Nephron progenitor cell (in vitro differentiated cells): ENCODE data around the gene FBLIM1.

ENCODE experiments used
- DNase-seq: peaks from one replicate; pipeline ENCODE4 v3.0.0; 2021
- H3K27ac Mint-ChIP-seq: 2 replicates; pipeline ENCODE4 v1.8.0; 2021; ENCODE audit warnings: mild to moderate bottlenecking, moderate library complexity, mixed read lengths
- H3K27me3 Mint-ChIP-seq: 2 replicates; pipeline ENCODE4 v1.8.0; 2021; ENCODE audit warnings: mild to moderate bottlenecking, low read depth, mixed read lengths; ENCODE audit not compliant: poor library complexity
- H3K36me3 Mint-ChIP-seq: 2 replicates; pipeline ENCODE4 v1.8.0; 2021; ENCODE audit warnings: low read depth, mixed read lengths
- H3K4me1 Mint-ChIP-seq: 2 replicates; pipeline ENCODE4 v1.8.0; 2021; ENCODE audit warnings: mixed read lengths
- H3K4me3 Mint-ChIP-seq: 2 replicates; pipeline ENCODE4 v1.8.0; 2021; ENCODE audit warnings: mild to moderate bottlenecking, moderate library complexity, mixed read lengths
- H3K9me3 Mint-ChIP-seq: 2 replicates; pipeline ENCODE4 v1.8.0; 2021; ENCODE audit warnings: mild to moderate bottlenecking, moderate library complexity, mixed read lengths
- CTCF ChIP-seq: fragments of 200-600 bp; sonication (generic); IDR thresholded peaks from 2 replicates; pipeline ENCODE4 v1.5.0; 2021; ENCODE audit warnings: antibody characterized with exemption

The FBLIM1 gene, protein sequence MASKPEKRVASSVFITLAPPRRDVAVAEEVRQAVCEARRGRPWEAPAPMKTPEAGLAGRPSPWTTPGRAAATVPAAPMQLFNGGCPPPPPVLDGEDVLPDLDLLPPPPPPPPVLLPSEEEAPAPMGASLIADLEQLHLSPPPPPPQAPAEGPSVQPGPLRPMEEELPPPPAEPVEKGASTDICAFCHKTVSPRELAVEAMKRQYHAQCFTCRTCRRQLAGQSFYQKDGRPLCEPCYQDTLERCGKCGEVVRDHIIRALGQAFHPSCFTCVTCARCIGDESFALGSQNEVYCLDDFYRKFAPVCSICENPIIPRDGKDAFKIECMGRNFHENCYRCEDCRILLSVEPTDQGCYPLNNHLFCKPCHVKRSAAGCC

DNA sequence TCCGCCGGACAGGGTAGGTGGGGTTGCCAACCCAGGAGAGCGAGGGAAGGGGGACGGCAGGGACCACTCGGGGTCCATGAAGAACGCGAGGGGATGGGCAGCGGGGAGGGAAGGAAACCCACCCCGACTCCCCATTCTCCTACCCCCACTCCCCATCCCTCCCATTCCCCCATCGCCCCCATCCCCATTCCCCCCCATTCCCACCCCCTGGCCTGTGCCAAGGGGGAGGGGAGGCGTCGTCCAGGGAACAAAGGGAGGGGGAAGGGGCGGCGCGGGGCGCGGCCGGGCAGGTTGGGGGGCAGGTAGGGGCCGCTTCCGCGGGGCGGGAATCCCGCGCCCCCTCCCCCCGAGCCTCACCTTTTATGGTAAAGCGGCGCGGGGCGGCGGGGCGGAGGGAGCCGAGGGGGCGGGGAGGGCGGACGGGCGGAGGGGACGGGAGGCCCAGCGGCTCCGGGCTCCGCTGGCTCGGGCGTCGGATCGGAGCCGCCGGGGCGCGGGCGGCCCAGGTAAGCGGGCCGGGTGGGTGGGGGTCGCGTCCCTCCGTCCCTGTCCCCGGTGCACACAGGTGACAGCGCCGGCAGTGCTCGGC, at the start of gene FBLIM1:
Gene FBLIM1 (plus strand): TSS at position 453 of the 589 bp plus-strand sequence. CDS start 6,189 bp downstream, outside the sequence.
- peak; percentile 66 for DNase-seq
- peak within 1 kb of the TSS; percentile 85 for H3K27ac Mint-ChIP-seq
- H3K4me1 Mint-ChIP-seq = peaks cover 56% of the 10 kb centered on the region
- peak within 1 kb of the TSS; percentile 86 for H3K4me3 Mint-ChIP-seq
- TF ChIP-seq CTCF = no peak
- H3K36me3 Mint-ChIP-seq = peaks cover 9% of the 10 kb centered on the region
- peaks cover 11% of the 10 kb centered on the region for H3K27me3 Mint-ChIP-seq
- no peaks in the 10 kb centered on the region for H3K9me3 Mint-ChIP-seq

DNA sequence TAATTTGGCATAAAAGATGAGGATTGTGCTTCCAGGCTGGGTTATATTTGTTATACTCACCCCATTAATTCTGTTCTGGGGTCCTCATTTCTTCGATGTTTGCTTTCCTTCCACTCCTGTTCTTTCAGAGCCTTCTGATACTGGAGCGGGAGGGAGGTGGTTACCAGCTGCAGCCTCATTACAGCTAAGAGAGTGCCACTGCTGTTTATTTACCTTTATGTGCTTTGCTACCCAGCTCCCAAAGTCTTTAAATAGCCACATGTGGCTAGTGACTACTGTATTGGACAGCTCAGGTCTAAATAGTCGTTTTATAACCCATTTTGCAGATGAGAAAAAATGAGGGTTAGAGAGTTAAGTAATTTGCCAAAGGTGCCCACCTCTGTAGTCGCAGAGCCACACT, 49.4 kb upstream of the FBLIM1 start:
- H3K4me1 Mint-ChIP-seq = peaks cover 15% of the 10 kb centered on the region
- DNase-seq = no peak
- no peak overlapping the region for H3K27ac Mint-ChIP-seq
- no peak for TF ChIP-seq CTCF
- H3K4me3 Mint-ChIP-seq = no peak overlapping the region
- no peaks in the 10 kb centered on the region for H3K27me3 Mint-ChIP-seq
- H3K9me3 Mint-ChIP-seq = no peaks in the 10 kb centered on the region
- peaks cover 19% of the 10 kb centered on the region for H3K36me3 Mint-ChIP-seq

DNA sequence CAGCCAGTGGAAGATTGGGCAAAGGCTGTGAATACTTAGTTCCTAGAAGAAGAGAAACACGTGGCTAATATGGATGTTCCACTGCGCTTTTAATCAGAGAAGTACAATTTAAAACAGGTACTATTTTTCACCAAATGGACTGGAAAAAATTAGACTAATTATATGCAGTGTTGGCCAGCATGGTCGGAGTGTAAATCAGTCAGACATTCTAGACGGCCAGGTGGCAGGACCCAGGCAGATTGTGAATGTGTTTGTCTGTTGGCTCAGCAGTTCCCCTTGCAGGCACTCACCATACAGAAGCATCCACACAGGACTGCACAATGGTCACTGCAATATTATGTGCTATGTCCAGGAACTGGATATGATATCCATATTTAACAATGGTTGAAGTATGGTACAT, 46.4 kb upstream of the FBLIM1 start:
- Mint-ChIP-seq H3K4me1 (peaks cover 12% of the 10 kb centered on the region), H3K27me3 (no peaks in the 10 kb centered on the region), H3K27ac (no peak overlapping the region), H3K9me3 (no peaks in the 10 kb centered on the region), H3K4me3 (no peak overlapping the region), H3K36me3 (peaks cover 15% of the 10 kb centered on the region)
- no peak for TF ChIP-seq CTCF
- DNase-seq = no peak

DNA sequence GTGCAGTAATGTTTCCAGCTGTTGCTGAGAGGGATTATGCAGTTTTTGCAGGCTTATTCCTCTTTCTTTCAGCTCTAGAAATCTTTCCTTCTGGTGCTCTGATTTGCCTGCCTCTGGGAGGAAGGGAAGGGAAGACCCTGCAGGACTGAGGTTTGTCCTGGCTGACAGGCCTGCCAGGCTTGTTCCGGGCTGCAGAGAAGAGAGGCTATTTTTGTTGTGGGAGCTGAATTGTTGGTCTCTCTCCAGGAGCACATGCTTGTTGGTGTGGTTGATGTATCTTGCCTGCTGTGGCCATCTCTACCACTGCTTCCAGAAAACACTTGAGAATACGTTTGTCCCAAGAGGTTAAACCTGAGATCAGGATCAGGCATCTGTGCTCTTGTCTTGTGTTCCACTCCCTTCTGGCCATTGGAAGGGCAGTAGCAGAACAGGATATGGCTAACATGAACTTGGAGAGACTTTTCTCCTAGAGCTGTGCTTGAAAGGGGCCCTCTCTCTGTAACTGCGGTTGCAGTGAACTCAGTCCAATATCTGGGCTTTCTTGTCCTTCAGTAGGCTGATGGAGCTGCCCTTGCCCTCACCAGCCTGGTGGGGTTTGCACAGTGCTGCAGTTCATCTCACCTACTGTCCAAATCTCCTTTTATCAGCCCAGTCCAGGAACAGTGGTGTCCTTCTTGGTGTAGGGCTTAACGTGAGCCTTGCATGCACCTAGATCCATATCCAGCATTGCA, 44.0 kb upstream of the FBLIM1 start:
- Mint-ChIP-seq H3K27ac (peak overlapping the region; percentile 86), H3K36me3 (peaks cover 28% of the 10 kb centered on the region), H3K9me3 (no peaks in the 10 kb centered on the region)

DNA sequence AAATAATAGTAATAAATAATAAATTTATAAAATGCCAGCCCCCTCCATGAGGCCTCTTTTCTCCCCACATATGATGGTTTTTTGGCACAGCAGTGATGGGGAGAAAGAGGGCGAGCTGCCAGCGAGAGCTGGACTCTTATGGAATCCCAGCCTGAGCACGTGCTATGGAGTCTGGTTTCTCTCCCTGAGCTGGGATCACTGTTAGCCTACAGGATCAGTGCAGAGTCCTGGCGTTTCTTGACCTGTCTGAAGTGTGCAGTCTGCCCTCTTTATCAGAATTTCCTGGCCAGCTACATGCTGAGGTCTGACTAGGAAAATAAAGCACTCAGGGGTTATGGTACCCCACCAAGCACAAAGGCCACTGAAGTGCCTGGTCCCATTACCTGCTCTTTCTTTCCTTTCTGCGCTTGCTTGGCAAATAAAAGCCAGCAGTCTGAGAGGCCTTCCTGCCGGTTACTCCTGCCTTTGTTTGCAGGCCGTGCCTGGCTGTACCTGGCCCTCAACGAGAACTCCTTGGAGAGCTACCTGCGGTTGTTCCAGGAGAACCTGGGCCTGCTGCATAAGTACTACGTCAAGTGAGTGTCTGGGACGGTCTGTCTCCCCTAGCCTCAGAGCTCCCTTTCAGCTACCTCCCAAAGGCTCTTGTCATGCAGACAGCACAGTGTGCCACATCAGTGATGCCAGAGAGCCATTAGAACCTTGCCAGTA, 41.0 kb upstream of the FBLIM1 start:
- H3K4me3 Mint-ChIP-seq = no peak overlapping the region
- H3K36me3 Mint-ChIP-seq = peaks cover 33% of the 10 kb centered on the region
- peak overlapping the region; percentile 42 for H3K27ac Mint-ChIP-seq
- TF ChIP-seq CTCF = no peak
- no peak for DNase-seq
- H3K9me3 Mint-ChIP-seq = no peaks in the 10 kb centered on the region
- peaks cover 7% of the 10 kb centered on the region for H3K4me1 Mint-ChIP-seq
- no peaks in the 10 kb centered on the region for H3K27me3 Mint-ChIP-seq

More for the DNA sequence above, 44.0 kb upstream of the FBLIM1 start:
- Mint-ChIP-seq H3K4me1 (peaks cover 12% of the 10 kb centered on the region), H3K4me3 (no peak overlapping the region), H3K27me3 (no peaks in the 10 kb centered on the region)
- no peak for TF ChIP-seq CTCF
- DNase-seq = no peak
